Tibial artery (tissue), 4 donors: ENCODE measurements around the gene BCL11A.

ENCODE experiments used
- DNase-seq, 2 donors: peaks; one replicate each; pipeline ENCODE4 v3.0.0-alpha.2; 2019
- H3K27ac ChIP-seq, 2 donors: fragments of 200-600 bp; sonication (generic) in 1 of 2; 1 replicate in 1 of 2; 2 replicates in 1 of 2; pipeline ENCODE4 v1.5.1; 2018 to 2019; ENCODE audit warnings: mild to moderate bottlenecking in 1 of 2
- H3K27me3 ChIP-seq, 2 donors: fragments of 200-600 bp; sonication (generic) in 1 of 2; one replicate each; pipeline versions ENCODE4 v1.5.1 to v1.6.0; 2016 to 2019
- H3K36me3 ChIP-seq, 3 donors: fragments of 200-600 bp; sonication (generic) in 2 of 3; one replicate each; pipeline ENCODE4 v1.5.1; 2016 to 2019; ENCODE audit warnings: mild to moderate bottlenecking in 2 of 3
- H3K4me1 ChIP-seq, 4 donors: fragments of 200-600 bp; sonication (generic) in 2 of 4; 1 replicate in 3 of 4; 2 replicates in 1 of 4; pipeline ENCODE4 v1.5.1; 2016 to 2019
- H3K4me3 ChIP-seq, 2 donors: fragments of 200-600 bp; sonication (generic) in 1 of 2; 1 replicate in 1 of 2; 2 replicates in 1 of 2; pipeline ENCODE4 v1.5.1; 2018 to 2019; ENCODE audit warnings: mild to moderate bottlenecking in 2 of 2
- H3K9me3 ChIP-seq, 3 donors: fragments of 200-600 bp; sonication (generic) in 1 of 3; one replicate each; pipeline ENCODE4 v1.5.1; 2016 to 2019
- intact Hi-C: fragments of 100-400 bp; cut with DNase I; formaldehyde crosslinking; loops from one replicate; pipeline ENCODE4 v1.15.0; 2023; ENCODE audit warnings: low total_unique reads
- TF ChIP-seq, protein P1 (sequence below), 2 experiments: fragments of 200-600 bp in 1 of 2; fragments of 450-650 bp in 1 of 2; IDR thresholded peaks; one replicate each; pipeline ENCODE4 v1.5.1; 2017 to 2019; ENCODE audit warnings: antibody characterized with exemption in 2 of 2, mild to moderate bottlenecking in 1 of 2, moderate library complexity in 1 of 2

BCL11A gene

DNA sequence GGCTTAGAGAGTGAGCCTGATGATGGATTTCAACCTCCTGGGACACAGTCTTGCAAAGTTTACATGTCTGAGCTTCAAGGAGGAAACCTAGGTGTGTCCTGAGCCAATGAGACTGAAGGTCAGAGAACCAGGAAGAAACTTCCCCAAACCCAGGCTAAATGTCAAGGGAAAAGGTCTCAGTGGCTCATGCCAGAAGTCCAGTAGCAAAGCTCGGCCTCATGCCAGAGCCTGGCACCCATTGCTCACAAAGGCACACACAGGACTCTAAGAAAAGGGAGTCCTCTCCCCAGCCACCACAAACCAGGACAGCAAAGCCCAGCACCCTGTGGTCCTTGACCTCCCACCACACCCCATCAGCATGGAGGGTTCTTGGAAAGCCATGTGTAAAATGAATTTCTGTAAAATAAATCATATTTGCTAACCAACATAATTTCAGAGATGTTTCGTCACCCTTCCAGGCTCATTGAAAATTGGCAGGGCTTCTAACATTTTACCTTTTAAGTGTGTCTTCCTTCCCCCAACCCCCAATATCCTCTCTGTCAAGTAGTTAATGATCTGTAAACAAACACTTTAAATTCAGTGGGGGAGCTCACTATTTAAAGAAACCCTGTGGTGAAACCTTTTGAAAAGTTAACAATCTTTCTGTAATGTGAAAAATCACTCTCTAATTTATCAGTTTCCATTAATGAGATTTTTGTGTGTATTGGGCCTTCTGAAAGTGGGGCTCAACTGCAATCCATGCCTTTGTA, 77.1 kb downstream of the BCL11A start:
- TF ChIP-seq, protein P1, sequence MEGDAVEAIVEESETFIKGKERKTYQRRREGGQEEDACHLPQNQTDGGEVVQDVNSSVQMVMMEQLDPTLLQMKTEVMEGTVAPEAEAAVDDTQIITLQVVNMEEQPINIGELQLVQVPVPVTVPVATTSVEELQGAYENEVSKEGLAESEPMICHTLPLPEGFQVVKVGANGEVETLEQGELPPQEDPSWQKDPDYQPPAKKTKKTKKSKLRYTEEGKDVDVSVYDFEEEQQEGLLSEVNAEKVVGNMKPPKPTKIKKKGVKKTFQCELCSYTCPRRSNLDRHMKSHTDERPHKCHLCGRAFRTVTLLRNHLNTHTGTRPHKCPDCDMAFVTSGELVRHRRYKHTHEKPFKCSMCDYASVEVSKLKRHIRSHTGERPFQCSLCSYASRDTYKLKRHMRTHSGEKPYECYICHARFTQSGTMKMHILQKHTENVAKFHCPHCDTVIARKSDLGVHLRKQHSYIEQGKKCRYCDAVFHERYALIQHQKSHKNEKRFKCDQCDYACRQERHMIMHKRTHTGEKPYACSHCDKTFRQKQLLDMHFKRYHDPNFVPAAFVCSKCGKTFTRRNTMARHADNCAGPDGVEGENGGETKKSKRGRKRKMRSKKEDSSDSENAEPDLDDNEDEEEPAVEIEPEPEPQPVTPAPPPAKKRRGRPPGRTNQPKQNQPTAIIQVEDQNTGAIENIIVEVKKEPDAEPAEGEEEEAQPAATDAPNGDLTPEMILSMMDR (IDR thresholded peaks at IDR 0.05) = no peak
- Histone ChIP-seq H3K4me1 (no peaks in the 10 kb centered on the region), H3K9me3 (no peaks in the 10 kb centered on the region), H3K4me3 (no peak overlapping the region), H3K36me3 (no peaks in the 10 kb centered on the region), H3K27ac (no peak overlapping the region), H3K27me3 (no peaks in the 10 kb centered on the region)
- intact Hi-C loops = no loop called here
- DNase-seq = no peak

DNA sequence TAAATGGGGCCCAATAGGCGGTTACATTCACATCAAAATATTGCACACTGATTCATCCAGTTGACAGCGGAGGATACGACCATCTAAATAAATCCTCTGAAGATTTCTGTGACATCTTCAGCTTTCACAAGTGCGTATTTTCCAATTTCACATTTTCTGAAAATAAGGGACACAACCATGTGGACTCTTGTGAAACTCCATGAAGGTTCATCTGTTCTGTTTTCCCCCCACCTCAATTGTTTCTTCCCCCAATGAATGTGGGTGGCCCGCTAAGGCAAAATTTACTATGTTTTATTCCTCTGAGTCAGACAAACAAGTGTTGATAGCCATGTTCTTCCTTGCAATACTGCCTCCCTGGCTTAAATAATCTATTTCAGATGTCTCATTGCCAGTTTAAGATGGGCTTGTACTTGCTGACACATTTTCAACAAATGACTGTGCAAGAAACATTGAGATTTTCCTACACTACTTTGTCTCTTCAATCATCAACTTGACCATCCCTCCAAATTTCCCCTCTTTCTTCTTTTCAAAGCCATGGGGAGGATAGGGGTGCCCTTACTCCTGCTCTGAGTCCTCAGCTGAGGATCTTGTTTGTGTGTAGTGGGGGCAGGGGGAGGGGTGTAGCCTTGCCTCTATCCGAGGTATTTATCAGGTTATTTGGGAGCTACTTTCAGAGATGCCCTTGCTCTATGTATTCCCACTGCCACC, 78.2 kb downstream of the BCL11A start:
- no peak for DNase-seq
- no peak overlapping the region for H3K27ac ChIP-seq
- no peak overlapping the region for H3K4me3 ChIP-seq
- no peaks in the 10 kb centered on the region for H3K4me1 ChIP-seq
- TF ChIP-seq, protein P1 (IDR thresholded peaks at IDR 0.05) = no peak
- intact Hi-C loops = no loop called here
- no peaks in the 10 kb centered on the region for H3K36me3 ChIP-seq
- no peaks in the 10 kb centered on the region for H3K27me3 ChIP-seq
- no peaks in the 10 kb centered on the region for H3K9me3 ChIP-seq

DNA sequence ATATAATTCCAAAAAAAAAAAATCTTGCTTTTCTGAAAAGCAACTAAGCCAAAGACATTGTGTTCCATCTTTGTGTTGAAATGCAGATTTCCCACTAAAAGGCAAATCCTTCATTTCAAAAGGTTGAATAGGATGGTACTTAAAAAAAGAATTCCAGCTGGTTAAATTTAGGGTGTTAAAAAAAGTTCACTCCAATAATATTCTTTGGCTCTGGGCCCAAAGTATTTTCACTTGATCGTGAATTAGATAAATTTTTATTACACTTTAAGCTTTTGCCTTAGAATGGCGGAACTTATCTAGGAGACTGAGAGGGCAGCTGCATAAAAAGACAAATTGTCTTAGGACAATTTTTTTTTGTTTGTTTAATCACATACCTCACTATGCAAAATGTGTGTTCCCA, 79.2 kb downstream of the BCL11A start:
- Histone ChIP-seq H3K9me3 (no peaks in the 10 kb centered on the region), H3K36me3 (no peaks in the 10 kb centered on the region), H3K4me1 (no peaks in the 10 kb centered on the region), H3K4me3 (no peak overlapping the region), H3K27ac (no peak overlapping the region), H3K27me3 (no peaks in the 10 kb centered on the region)
- TF ChIP-seq, protein P1 (IDR thresholded peaks at IDR 0.05) = no peak
- intact Hi-C loops = no loop called here
- no peak for DNase-seq

DNA sequence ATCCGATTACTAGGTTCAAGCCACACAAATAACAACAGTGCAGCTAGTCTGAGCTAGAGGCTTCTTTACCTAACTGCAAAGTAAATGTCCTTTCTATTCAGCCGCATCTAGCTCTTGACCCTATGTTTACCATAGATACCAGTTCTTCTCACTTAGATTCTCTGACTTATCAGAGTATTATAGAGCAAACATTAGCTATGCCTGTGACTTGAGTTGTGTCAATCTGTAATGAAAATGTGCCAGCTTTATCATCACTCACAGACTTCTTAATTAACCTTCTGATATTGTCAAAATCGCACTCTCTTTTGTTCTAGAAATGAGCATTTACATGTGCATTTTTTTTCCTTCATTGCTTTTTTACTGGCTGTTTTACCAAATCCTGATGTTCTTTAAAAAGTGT, 79.9 kb downstream of the BCL11A start:
- H3K36me3 ChIP-seq = no peaks in the 10 kb centered on the region
- no peaks in the 10 kb centered on the region for H3K4me1 ChIP-seq
- intact Hi-C loops = no loop called here
- H3K27ac ChIP-seq = no peak overlapping the region
- no peaks in the 10 kb centered on the region for H3K9me3 ChIP-seq
- H3K4me3 ChIP-seq = no peak overlapping the region
- DNase-seq = no peak
- TF ChIP-seq, protein P1 (IDR thresholded peaks at IDR 0.05) = no peak
- H3K27me3 ChIP-seq = no peaks in the 10 kb centered on the region

DNA sequence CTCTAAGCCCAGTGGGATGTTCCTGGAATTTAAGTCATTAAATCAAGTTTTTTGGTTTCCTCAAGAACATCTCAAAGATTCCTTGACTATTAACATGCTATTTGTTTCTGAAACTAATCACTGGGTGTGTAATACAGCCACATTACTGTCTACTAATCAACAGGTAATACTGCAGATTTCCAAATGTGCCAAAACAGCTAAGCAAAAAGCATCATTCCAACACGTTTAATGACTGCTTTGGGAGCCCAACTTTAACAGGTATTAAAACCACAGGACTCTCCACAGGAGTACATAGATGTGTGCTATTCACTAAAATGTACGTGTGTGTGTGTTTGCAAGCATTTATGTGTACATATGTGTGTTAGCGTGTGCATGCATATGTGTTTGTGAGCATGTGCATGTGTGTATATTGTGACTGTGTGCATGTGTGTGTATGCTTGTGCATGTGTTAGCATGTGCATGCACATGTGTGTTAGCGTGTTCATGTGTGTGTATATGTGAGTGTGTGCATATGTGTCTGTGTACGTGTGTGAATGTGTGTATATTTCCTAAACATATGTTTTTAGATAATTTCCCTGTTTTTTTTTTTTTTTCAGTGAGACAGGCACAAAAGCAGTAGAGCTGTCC, 80.7 kb downstream of the BCL11A start:
- intact Hi-C loops = no loop called here
- no peaks in the 10 kb centered on the region for H3K4me1 ChIP-seq
- TF ChIP-seq, protein P1 (IDR thresholded peaks at IDR 0.05) = no peak
- no peaks in the 10 kb centered on the region for H3K36me3 ChIP-seq
- H3K4me3 ChIP-seq = no peak overlapping the region
- no peak for DNase-seq
- H3K27ac ChIP-seq = no peak overlapping the region
- no peaks in the 10 kb centered on the region for H3K9me3 ChIP-seq
- no peaks in the 10 kb centered on the region for H3K27me3 ChIP-seq
